Renal cortex interstitium (tissue), 15 donors: Measurements from ENCODE around the gene PPP4R3A. TPM values are rescaled to one million over a fixed set of nuclear protein-coding genes. Genes with fewer than 3 reads are reported as not detected.
"Not testable (repeated sequence)": the region's sequence is repeated elsewhere in the genome, so short reads cannot be mapped to it uniquely, and the experiment has no call there.

Experiments used
- DNase-seq, 11 donors: peaks; one replicate each; pipeline ENCODE4 v3.0.0-alpha.2; 2013; ENCODE audit warnings: low read depth in 9 of 11, low spot score in 4 of 11; ENCODE audit errors: extremely low read depth in 1 of 11
- long read RNA-seq, 16 experiments: transcript quantifications; one replicate each; lab custom pipeline, GENCODE V29; 2026
- polyA plus RNA-seq, 3 donors: library from polyadenylated mRNA; unstranded; fragments of 120-200 nt; gene quantifications; one replicate each; pipeline ENCODE4 v1.2.1, GENCODE V29; 2013; ENCODE audit not compliant: insufficient read length in 3 of 3

The PPP4R3A gene
- polyA plus RNA-seq: 100 to 1,000 TPM; 114 to 124 (median 122) TPM
- long read RNA-seq, donor 1, partial matches to known transcripts: 0 of 6 reads
- long read RNA-seq, donor 1, other reads (novel, unspliced or antisense): 0 of 6 reads
- long read RNA-seq, donor 2, partial matches to known transcripts: 5 of 6 reads
- long read RNA-seq, donor 2, other reads (novel, unspliced or antisense): 0 of 6 reads
- long read RNA-seq, donor 3, transcript PPP4R3A-202 (13 exons, 2,953 nt): major isoform, 5 of 7 reads
- long read RNA-seq, donor 3, partial matches to known transcripts: 0 of 7 reads
- long read RNA-seq, donor 3, other reads (novel, unspliced or antisense): 0 of 7 reads
- long read RNA-seq, donor 4, full-length matches to known transcripts: 6 of 6 reads
- long read RNA-seq, donor 4, partial matches to known transcripts: 0 of 6 reads
- long read RNA-seq, donor 4, other reads (novel, unspliced or antisense): 0 of 6 reads
- long read RNA-seq, donor 5: 0 reads
- long read RNA-seq, donor 6, full-length matches to known transcripts: 7 of 13 reads
- long read RNA-seq, donor 6, partial matches to known transcripts: 6 of 13 reads
- long read RNA-seq, donor 6, other reads (novel, unspliced or antisense): 0 of 13 reads
- long read RNA-seq, donor 7, partial matches to known transcripts: 0 of 2 reads
- long read RNA-seq, donor 7, other reads (novel, unspliced or antisense): 0 of 2 reads
- long read RNA-seq, donor 8: 0 reads
- long read RNA-seq, donor 9, partial matches to known transcripts: 0 of 3 reads
- long read RNA-seq, donor 9, other reads (novel, unspliced or antisense): 0 of 3 reads
- long read RNA-seq, donor 10, full-length matches to known transcripts: 5 of 5 reads
- long read RNA-seq, donor 10, partial matches to known transcripts: 0 of 5 reads
- long read RNA-seq, donor 10, other reads (novel, unspliced or antisense): 0 of 5 reads
- long read RNA-seq, donor 11, full-length matches to known transcripts: 2 of 2 reads
- long read RNA-seq, donor 11, partial matches to known transcripts: 0 of 2 reads
- long read RNA-seq, donor 11, other reads (novel, unspliced or antisense): 0 of 2 reads
- long read RNA-seq, donor 12, full-length matches to known transcripts: 4 of 4 reads
- long read RNA-seq, donor 12, partial matches to known transcripts: 0 of 4 reads
- long read RNA-seq, donor 12, other reads (novel, unspliced or antisense): 0 of 4 reads
- long read RNA-seq, donor 13: 0 reads
- long read RNA-seq, donor 14, full-length matches to known transcripts: 3 of 3 reads
- long read RNA-seq, donor 14, partial matches to known transcripts: 0 of 3 reads
- long read RNA-seq, donor 14, other reads (novel, unspliced or antisense): 0 of 3 reads
- long read RNA-seq, donor 15, full-length matches to known transcripts: 1 of 1 reads
- long read RNA-seq, donor 15, partial matches to known transcripts: 0 of 1 reads
- long read RNA-seq, donor 15, other reads (novel, unspliced or antisense): 0 of 1 reads
- long read RNA-seq, donor 16, full-length matches to known transcripts: 13 of 20 reads
- long read RNA-seq, donor 16, partial matches to known transcripts: 7 of 20 reads
- long read RNA-seq, donor 16, other reads (novel, unspliced or antisense): 0 of 20 reads

DNA sequence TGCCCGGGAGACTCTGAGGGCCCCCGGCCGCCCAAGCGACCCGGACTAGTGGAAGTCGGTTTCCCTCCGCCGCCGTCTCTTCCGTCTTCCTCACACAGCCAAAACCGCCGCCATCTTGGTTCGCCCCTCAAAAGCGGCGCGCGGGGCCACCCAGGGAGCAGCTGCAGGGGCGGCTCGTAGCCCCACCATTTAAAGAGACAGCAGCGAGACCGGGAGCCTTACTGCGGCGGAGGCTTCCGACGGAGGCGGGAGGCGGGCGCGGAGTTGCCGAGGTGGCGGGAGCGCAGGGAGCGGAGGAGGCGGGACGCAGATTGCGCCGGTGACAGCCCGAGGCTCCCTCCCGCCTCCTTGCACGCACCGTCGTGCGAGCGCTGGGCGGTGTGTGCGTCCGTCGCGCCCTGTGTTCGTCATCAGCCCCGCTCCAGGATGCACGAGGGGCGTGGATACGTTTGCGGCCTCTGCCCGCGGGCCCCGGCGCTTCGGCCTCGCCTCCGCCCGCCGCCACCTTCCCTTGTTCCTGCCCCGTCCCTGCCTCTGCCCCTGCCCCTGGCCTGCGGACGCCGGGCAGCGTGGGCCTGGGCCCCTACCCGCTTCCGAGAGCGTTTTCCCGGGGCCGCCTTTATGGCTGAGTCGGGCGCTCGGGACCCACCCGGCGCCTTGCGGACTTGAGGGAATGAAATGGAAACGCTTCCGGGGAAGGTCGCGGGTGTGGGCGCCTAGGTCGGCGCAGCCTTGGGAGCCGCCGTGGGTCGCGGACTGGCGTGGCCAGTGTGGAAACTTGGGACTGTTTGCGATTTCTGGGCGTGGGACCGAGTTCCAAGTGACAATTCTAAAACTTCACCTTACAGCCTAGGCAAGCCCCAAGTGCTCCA, at the start of gene PPP4R3A:
TSS of gene PPP4R3A (minus strand) at position 140 of the 872 bp plus-strand sequence. CDS start 663 bp downstream, outside the sequence.
- DNase-seq: peak; percentile 82 to 95 (median 94)

DNA sequence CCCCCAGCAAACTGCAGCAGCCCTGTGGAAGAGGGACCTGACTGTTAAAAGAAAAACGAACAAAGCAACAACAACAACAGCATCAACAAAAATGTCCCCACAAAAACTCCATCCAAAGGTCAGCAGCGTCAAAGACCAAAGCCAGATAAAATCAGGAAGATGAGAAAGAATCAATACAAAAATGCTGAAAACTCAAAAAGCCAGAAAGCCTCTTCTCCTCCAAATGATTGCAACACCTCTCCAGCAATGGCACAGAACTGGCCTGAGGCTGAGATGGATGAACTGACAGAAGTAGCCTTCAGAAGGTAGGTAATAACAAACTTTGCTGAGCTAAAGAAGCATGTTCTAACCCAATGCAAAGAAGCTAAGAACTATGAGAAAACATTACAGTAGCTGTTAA, 45.4 kb upstream of the PPP4R3A start:
- no peak for DNase-seq

DNA sequence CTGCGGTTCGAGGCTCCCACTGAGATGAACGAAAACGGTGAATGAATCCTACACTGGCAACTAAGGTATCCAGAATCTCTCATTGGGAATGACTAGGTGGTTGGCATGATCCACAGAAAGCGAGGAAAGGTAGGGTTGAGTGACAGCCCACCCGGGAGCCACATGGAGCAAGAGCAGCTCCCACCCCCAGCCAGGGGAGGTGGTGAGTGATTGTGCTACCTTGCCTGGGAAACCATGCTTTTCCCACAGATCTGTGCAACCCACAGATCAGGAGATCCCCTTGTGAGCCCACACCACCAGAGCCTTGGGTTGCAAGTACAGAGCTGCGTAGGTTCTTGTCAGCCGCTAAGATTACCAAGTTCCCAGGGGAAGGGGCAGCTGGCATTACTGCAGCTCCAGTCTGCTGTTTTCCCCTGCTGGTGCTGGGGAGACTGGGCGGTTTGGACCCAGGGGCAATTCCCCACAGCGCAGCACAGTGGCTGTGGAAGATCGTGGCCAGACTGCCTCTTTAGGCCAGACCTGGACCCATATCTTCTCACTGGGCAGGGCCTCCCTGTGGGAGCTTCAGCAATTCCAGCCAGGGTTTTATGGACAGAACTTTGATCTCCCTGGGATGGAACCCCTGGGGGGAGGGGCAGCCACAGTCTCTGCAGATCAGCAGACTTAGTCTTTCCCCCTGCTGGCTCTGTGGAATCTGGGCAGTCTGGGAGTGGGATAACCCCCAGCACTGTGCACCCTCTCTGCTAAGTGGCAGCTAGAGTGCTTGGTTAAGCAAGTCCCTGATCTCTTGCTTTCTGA, 44.6 kb upstream of the PPP4R3A start:
- peak in 4 of 11 donors; percentile 8 to 32 (median 18) for DNase-seq

DNA sequence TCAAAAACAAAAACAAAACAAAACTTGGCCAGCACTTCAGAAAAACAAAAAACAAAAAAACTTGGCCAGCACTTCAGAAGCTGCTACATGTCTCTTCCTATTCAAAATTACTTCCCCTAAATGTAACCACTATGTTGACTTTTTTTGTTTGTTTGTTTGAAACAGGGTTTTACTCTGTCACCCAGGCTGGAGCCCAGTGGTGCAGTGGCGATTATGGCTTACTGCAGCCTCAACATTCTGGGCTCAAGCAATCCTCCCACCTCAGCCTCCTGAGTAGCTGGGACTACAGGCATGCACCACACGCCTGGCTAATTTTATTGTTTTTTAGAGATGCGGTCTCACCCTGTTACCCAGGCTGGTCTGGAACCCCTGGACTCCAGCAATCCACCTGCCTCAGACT, 38.0 kb upstream of the PPP4R3A start:
- DNase-seq: no peak

DNA sequence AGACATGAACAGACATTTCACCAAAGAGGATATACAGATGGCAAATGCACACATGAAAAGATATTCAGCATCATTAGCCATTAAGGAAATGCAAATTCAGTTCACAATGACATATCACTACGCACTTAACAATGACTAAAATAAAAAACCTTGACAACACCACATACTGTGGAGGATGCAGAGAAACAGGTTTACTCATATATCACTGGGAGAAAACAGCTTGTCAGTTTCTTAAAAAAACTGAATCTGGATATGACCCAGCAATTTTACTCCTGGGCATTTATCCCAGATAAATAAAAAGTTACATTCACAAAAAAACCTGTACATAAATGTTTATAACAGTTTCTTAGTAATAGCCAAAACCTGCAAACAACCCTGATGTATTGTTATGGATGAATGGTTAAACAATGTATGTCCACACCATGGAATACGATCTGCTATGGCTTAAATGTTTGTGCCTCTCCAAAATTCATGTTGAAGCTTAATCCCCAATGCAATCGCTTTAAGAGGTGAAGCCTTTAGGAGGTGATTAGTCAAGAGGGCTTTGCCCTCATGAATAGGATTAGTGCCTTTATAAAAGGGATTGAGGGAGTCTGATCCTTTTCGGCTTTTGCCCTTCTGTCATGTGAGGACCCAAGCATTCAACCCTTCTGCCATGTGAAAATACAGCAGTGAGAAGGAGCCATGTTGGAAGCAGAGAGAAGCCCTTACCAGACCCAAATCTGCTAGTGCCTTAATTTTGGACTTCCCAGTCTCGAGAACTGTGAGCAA, 36.0 kb upstream of the PPP4R3A start:
- no peak for DNase-seq

DNA sequence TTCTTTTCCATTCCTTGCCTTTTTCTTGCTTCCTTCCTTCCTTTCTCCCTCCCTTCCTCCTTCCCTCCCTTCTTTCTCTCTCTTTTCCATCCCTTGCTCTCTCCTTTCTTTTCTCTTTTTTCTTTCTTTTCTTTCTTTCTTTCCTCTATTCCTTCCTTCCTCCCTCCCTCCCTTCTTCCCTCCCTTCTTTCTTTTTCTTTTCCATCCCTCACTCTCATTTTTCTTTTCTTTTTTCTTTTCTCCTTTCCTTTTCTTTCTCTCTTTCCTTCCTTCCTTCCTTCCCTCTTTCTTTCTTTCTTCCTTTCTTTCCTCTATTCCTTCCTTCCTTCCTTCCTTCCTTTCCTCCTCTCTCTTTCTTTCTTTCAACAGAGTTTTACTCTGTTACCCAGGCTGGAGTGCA, 35.1 kb upstream of the PPP4R3A start:
- DNase-seq: no peak

DNA sequence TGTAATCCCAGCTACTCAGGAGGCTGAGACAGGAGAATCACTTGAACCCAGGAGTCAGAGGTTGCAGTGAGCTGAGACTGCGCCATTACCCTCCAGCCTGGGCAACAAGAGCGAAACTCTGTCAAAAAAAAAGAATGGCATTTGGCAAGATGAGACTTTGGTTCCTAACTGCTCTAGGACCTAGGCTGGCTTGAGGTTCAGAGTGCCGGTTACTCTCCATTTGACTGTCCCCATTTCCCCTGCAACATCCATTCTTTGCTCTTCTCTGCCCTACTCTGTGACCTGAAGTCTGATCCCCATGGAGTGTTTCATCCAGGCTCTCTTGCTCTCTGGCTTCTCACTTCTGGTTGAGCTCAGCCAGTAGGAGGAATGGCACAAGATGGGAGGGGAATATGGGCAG, 26.2 kb upstream of the PPP4R3A start:
- no peak for DNase-seq

DNA sequence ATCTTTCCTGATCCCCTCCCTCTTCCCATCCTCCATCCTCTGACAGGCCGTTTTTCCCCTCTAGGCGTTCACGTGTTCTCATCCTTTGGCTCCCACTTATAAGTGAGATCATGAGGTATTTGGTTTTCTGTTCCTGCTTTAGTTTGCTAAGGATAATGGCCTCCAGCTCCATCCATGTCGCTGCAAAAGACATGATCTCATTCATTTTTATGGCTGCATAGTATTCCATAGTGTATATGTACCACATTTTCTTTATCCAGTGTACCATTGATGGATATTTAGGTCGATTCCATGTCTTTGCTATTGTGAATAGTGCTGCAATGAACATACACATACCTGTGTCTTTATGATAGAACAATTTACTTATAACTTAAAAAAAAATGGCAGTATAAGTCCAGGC, 23.9 kb upstream of the PPP4R3A start:
- DNase-seq: not testable (repeated sequence)

DNA sequence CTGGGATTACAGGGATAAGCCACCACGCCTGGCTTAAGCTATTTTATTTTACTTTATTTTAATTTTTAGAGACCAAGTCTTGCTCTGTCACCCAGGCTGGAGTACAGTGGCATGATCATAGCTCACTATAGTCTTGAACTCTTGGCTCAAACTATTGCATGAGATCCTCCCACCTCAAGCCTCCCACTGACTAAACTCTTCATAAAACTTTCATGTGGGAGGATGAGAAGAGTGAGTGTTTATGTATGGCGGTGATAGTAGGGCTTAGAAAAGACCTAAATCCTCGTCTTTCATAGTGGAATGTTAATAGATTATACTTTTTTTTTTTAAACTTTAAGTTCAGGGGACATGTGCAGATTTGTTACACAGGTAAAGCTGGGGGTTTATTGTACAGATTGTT, 23.5 kb upstream of the PPP4R3A start:
- no peak for DNase-seq

DNA sequence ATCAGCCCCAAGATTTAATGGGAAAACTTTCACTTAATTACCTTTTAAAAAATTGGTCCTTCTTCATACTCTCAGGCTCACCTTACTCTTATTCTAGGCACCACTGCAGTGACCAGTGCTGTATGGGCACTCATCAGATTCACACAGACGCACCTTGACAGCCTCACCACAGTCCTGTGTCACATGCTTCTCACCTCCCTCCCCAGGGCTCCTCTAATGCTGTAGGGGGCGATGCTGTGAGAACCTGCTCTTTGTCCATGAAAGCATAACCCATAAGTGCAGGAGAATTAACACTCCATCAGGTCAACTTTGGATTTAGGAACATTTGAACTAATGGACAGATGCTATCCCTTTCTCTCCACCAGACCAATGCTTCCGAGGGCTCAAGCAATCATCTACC, 13.9 kb upstream of the PPP4R3A start:
- no peak for DNase-seq

DNA sequence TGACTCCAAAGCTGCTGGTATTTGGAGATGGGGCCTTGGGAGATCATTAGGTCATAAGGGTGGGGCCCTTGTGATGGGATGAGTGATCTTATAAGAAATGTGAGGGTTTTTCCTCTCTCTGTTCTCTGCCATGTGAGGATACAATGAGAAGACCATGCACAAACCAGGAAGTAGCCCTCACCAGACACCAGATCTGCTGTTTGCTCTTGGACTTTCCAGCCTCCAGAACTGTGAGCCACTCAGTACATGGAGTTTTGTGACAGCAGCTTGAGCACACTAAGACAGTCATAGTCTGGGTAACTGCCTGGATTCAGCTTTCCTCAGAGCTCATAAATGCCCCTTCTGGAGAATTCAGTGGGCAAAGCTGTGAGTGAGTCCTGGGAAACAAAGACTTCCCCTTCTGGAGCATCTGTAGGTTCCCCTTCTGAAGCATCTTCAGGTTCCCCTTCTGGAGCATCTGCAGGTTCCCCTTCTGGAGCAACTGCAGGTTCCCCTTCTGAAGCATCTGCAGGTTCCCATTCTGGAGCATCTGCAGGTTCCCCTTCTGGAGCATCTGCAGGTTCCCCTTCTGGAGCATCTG, 11.0 kb upstream of the PPP4R3A start:
- DNase-seq: no peak

DNA sequence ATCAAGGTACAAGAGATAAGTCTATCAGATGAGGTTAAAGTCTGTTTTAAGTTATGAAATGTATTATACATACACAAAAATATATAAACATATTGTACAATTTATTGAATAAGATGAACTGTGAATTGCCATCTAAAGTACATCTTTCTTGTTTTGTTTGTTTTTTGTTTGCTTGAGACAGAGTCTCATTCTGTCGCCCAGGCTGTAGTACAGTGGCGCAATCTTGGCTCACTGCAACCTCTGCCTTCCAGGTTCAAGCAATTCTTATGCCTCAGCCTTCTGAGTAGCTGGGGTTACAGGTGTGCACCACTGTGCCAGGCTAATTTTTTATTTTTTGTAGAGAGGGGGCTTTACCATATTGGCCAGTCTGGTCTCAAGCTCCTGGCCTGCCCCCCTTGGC, 10.0 kb upstream of the PPP4R3A start:
- DNase-seq: no peak

DNA sequence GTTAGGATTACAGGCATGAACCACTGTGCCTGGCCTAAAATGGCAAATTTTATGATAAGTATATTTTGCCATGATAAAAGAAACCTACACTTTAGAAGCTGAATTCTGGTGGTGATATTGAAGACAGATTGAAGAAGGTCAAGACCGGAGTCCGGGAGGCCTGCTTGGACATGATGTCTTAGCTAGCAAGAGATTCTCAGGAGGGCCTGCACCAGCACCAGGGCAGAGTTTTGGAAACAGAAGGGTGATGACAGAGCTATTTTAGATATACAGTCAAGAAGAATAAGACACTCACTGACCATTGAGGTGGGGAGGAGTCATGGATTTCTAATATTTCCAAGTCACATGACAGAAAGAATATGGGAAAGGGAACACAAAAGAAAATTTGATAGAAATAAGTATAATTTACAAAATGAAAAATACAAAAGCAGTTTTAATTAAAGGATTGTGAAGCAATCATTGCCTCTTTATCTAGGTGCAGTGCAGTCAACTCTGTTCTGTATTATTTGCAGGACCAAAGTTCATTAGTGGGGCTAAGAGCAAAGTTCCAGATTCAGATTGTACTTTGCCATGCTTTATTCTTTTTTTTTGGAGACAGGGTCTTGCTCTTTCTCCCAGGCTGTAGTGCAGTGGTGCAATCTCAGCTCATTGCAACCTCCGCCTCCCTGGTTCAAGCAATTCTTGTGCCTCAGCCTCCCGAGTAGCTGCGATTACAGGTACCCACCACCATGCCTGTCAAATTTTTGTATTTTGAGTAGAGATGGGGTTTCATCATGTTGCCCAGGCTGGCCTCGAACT, 9.3 kb upstream of the PPP4R3A start:
- no peak for DNase-seq

DNA sequence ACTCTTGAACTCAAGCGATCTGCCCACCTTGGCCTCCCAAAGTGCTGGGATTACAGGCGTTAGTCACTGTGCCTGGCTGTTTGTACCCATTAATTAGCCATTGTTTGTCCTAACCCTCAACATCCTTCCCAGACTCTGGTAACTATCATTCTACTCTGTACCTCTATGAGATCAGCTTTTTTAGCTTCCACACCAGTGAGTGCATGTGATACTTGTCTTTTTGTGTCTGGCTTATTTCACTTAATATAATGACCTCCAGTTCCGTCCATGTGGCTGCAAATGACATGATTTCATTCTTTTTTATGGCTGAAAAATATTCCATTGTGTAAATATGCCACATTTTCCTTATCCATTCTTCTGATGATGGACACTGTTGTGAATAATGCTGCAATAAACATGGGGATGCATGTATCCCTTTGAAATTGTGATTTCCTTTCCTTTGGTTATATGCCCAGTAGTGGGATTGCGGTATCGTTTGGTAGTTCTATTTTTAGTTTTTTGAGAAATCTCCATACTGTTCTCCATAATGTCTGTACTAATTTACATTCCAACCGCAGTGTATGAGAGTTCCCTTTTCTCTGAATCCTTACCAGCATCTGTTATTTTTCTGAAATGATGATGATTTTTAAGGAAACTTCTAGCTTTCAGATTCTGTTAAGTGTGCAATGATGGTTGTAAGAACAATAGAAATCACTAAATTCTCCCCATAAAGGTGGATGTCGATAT, 6.7 kb upstream of the PPP4R3A start:
- DNase-seq: no peak
